ENCODE results near the gene RMND1. TPM values are rescaled to one million over a fixed set of nuclear protein-coding genes. Genes with fewer than 3 reads are reported as not detected.
"Not testable (repeated sequence)": the region's sequence is repeated elsewhere in the genome, so short reads cannot be mapped to it uniquely, and the experiment has no call there.

Gene RMND1
- total RNA-seq, 1 donor from 2014 or later = 28.5 TPM

- DNase-seq = no peak
Observed at GRCh38 chr6:151451417-151451949, 443 bp downstream of the RMND1 start.

DNA sequence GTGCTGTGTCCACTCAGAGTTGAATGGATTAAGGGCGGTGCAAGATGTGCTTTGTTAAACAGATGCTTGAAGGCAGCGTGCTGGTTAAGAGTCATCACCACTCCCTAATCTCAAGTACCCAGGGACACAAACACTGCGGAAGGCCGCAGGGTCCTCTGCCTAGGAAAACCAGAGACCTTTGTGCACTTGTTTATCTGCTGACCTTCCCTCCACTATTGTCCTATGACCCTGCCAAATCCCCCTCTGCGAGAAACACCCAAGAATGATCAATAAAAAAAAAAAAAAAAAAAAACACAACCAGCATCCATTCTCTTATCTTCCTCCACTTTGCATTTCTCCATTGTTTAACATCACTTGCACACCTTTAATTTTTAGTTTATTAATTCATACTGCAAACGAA, 998 bp downstream of the RMND1 start:
- not testable (repeated sequence) for DNase-seq

DNA sequence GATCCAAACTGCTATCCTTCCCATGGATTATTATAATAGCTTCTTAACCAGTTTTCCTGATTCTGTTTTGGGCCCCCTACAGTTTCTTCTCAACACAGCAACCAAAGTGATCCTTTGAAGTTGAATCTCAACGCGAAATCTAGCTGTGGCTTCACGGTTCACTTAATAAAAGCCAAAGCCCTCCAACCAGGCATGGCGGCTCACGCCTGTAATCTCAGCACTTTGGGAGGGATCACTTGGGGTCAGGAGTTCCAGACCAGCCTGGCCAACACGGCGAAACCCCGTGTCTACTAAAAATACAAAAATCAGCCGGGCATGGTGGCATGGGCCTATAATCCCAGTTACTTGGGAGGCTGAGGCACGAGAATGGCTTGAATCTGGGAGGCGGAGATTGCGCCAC, 3.3 kb downstream of the RMND1 start:
- DNase-seq = no peak

DNA sequence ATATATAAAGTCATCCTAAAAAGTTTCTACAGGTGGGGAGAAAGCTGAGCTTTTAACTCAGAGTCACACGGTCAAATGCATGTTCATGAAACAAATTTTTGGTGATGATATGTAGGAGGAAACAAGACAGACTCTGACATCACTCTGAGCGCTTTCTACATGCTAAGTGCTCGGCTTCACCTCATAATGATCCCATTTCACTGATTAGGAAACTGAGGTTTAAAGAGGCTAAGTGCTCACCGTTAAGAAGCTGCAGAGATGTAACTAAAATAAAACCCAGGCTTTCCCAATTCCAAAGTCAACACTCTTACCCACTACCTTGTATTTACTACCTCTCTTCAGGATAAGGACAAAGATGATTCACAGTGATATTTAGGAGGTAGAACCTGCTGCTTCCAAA, 4.7 kb downstream of the RMND1 start:
- no peak for DNase-seq

DNA sequence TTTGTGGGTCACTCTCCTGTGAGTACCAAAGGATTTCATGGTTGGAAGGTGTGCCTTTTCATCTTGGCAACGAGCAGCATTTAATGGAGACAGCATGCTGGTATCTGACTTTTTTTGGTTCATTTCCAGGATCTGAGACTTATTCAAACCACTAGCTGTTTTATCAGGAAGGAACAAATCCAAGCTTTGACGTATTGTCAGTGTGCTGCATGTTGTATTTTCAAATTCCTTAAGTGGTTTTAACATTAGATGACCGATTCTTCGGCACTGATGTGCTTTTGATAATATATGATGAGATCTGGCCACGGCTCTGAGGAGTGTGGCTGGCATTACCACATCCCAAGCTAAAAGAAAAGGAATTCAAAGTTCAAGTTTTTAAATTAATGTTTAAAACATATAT, 6.4 kb downstream of the RMND1 start:
- DNase-seq = no peak

DNA sequence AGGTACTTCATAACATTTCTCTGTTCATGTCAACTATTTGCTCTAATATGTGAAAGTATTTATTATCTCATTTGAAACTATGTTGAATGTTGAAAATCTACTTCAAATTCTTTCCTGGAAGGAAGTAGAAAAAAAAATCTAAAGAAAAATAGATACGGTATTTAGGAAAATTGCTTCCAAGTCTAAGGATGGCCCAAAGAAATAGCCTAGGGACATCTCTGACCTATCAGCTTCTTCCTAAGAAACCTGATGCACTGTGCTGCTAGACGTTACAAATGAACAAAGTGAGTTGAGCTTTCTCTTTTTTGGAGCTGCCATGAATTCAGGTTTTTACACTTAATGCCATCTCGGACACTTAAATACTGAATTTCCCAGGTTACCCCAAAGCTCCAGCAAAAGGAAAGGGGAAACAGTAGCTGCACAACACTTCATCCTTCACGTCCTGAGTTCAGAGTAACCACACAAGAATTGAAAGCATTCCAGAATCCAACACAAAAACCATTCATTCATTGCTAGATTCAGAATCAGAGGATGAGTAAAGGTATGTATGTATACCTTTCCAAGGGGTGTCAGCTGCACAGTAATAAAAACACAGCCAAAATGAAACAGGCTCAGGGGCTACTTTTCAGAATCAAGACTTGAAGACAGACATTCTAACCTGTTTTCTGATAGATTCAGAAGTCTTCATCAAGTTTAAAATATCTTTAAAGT, 7.9 kb downstream of the RMND1 start:
- no peak for DNase-seq

GRCh38 chr6:151443454-151443853, 8.5 kb downstream of the RMND1 start:
- peak; percentile 75 for DNase-seq

GRCh38 chr6:151442371-151442770, 9.6 kb downstream of the RMND1 start:
- no peak for DNase-seq

DNA sequence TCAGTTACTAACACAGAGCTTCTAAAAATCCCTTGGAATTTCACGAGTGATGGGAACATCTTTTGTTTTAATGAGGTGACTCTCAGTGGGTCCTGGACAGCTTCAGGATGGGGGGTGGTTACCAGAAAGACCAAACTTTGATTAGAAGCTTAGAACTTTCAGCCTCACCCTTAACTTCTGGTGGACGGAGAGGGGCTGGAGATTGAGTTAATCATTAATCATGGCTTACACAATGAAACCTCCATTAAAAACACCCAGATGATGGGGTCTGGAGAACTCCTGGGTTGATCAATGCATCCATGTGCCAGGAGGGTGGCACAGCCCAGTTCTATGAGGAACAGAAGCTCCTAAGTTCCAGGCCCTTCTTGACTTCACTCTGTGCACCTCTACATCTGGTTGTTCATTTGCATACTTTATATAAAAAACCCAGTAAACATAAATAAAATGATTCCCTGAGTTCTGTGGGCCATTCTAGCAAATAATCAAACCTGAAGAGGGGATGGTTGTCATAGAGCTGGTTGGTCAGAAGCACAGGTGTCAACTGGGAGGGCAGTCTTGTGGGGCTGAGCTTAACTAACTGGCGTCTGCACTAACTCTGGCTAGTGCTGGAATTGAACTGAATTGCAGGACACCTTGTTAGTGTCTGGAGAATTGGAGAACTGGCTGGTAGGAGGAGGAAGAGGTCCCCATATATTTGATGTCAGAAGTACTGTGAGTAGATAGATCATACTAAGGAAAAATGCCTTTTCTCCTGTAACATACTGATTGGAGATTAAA, 10.3 kb downstream of the RMND1 start:
- no peak for DNase-seq

DNA sequence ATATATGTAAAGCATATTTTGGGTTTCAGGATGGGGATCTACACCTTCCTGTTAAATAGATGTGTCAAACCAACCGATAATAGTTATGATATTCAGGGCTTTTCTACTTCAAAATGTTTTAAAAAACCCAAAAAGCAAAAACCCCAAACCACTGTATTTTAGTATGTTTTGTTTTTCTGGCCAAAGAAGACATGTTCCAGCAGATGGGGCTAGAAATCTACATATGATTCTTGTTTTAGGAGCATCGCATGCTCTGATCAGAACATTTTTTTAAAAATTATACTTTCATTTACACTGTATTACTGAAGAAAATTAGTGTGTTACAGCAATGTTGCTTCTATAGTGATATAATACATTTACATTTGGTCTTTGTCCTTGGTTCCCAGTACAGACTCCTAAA, 11.0 kb downstream of the RMND1 start:
- peak; percentile 25 for DNase-seq

- DNase-seq = no peak
Observed at GRCh38 chr6:151440498-151440897, 11.4 kb downstream of the RMND1 start.

GRCh38 chr6:151437401-151437800, 14.5 kb downstream of the RMND1 start:
- no peak for DNase-seq

DNA sequence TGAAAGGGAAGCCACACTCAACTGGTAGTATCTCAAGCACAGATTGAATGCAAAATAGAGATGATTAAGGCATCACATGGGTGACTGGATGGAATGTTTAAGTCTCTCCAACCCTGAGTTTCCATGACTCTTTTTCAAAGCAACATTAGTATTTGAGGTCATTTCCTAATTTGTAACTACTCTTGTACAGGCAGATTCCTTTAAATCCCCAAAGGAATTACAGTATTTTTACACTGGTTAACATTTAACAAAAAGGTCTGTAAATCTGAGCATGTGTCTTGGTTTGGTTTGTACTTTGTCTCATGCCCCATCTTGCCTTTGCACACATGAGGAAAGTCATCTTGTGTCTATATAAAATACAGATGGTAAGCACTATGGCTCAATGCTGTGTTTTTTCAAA, 15.1 kb downstream of the RMND1 start:
- peak; percentile 87 for DNase-seq

- peak; percentile 66 for DNase-seq
Observed at GRCh38 chr6:151436300-151436699, 15.6 kb downstream of the RMND1 start.

DNA sequence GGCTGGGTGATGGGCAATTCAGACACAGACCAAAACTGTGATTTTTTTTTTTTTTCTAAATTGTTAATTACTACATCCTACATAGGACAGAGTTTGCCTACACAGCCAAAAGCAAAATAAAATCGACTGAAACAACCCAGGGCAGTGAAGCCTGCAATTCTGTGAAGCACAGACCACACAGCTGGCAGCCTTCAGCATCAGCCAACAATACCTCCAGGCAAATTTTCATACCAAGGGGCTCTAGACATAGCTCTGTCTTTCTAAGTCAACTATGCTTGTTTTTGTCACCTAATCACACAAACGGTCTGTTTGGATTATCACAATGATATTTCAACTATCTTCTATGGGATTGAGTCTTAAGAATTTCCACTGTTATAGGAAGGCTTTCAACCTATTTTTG, 17.6 kb downstream of the RMND1 start:
- no peak for DNase-seq

DNA sequence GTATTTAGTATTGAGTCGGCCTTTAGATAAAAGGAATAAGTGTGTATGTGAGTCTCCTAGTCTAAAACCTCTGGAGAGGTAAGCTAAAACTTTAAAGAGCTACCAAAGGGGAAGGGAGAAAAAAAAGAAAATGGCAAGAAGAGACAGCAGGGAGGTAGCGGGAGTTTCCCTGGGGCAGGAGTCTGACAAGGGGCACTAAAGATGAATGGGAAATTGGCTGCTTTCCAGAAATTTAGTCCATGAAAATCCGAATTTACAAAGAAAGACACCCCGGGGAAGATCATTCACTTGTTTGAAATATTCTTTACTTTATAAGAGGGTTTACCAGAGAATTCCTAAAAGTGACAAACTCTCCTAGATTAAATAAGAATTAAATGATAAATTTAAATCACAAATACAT, 19.3 kb downstream of the RMND1 start:
- no peak for DNase-seq

DNA sequence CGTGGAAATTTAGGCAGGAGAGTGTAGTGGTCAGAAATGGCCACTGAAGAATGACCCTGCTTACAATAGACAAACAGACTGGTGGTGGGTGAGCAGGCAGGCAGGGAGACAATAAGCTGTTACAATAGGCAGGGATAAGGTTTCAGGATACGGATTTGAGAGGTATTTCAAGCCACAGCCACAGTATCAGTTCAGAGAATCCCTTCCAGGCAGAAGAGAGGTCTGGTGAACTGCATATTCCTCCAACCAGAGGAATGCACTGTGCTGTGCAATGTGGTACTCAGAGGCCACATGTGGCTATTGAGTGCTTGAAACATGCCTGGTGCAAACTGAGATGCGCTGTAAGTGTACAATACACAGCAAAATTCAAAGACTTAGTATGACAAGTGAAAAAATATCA, 20.6 kb downstream of the RMND1 start:
- no peak for DNase-seq

DNA sequence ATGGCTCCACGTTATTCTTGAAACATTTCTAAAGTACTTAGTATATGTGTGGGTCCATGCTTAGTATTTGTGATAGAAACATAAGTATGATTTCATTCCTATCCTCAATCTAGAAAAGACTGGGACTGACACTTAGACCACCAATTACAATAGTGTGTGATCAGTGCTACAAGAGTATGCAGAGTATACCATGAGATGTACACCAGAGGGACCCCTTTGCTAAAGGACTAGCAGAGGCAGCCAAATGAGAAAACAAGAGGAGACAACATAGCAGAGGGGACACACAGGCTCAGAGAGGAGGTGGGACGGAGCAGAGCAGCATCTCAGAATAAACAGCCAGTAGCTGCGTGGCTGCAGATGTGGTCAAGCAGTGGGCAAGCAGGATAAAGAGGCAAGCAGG, 21.0 kb downstream of the RMND1 start:
- no peak for DNase-seq

DNA sequence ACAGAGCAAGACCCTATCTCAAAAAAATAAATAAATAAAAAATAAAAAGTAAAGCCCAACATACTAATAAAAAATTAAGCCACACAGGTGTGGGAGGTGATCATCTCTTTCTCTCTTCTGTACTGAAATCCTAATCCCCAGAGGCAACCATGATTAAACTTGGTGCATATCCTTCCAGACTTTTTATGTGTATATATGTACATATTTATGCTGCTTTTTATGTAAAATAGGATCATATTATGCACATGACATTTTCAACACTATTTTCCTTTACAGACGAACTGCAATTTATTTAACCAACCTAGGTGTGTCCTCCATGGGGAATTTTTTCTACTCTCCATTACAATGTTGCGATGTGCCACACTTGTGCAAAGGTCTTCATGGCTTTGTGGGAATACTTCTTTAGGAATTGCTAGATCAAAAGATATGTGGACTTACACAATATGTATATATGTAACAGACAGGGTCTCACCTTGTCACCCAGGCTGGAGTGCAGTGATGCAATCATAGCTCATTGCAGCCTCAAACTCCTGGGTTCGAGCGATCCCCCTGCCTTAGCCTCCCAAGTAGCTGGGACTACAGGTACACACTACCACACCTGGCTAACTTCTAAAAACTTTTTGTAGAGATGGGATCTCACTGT, 23.7 kb downstream of the RMND1 start:
- DNase-seq = no peak

- DNase-seq = no peak
Observed at GRCh38 chr6:151425561-151425960, 26.4 kb downstream of the RMND1 start.

- DNase-seq = no peak
Observed at GRCh38 chr6:151422981-151423380, 28.9 kb downstream of the RMND1 start.

GRCh38 chr6:151417477-151417876, 34.4 kb downstream of the RMND1 start:
- DNase-seq = no peak

- no peak for DNase-seq
Observed at GRCh38 chr6:151414641-151415260, 37.2 kb downstream of the RMND1 start.

All from skin of body (tissue), 2 donors.